ENCODE measurements around the gene MLF2.

- TF ChIP-seq RAD21 (CRISPR knock-in tag; conservative IDR thresholded peaks at IDR 0.05 in 1 of 2, IDR thresholded peaks at IDR 0.05 in 1 of 2) (no peak), ZNF830 (CRISPR knock-in tag; IDR thresholded peaks at IDR 0.05) (no peak), SMAD3 (CRISPR knock-in tag; conservative IDR thresholded peaks at IDR 0.05) (no peak), ZNF24 (IDR thresholded peaks at IDR 0.05) (no peak), ZNF583 (CRISPR knock-in tag; IDR thresholded peaks at IDR 0.05) (no peak), ELK1 (CRISPR knock-in tag; IDR thresholded peaks at IDR 0.05) (no peak), HCFC1 (IDR thresholded peaks at IDR 0.05; ENCODE audit: low read depth, low read length) (no peak), NFIC (IDR thresholded peaks at IDR 0.05) (no peak), ATF6 (CRISPR knock-in tag; IDR thresholded peaks at IDR 0.05) (no peak), SMC3 (conservative IDR thresholded peaks at IDR 0.05; ENCODE audit: insufficient read depth, low read depth, low read length) (no peak)
Measured at GRCh38 chr12:6771509-6772330, 18.8 kb upstream of the MLF2 start.

Measured in K562 (cell line).